Fibroblast of lung (primary cell): ENCODE data around the gene LRCOL1.

ENCODE experiments used
- CTCF ChIP-seq, 2 donors: IDR thresholded peaks in 1 of 2; conservative IDR thresholded peaks in 1 of 2; 1 replicate in 1 of 2; 2 replicates in 1 of 2; pipeline ENCODE4 v1.5.1; 2011 to 2012; ENCODE audit warnings: low read length in 2 of 2, control low read depth in 1 of 2, inconsistent platforms in 1 of 2, low read depth in 1 of 2, mild to moderate bottlenecking in 1 of 2
- EZH2 ChIP-seq: IDR thresholded peaks from 2 replicates; pipeline ENCODE4 v1.5.1; 2012; ENCODE audit warnings: low read length, control low read depth, mild to moderate bottlenecking; ENCODE audit errors: missing control alignments

- TF ChIP-seq CTCF (conservative IDR thresholded peaks at IDR 0.05 in 1 of 2, IDR thresholded peaks at IDR 0.05 in 1 of 2; ENCODE audit: low read depth in 1 of 2, low read length in 2 of 2) = no peak
- no peak for TF ChIP-seq EZH2
Observed at GRCh38 chr12:132583411-132583710, 27.0 kb downstream of the LRCOL1 start.
